T-helper 2 cell treated with Interferon-gamma antibody and Interleukin-4, amounts not matched to agents 5 μg/mL and 100 μg/mL, for 36 hours (primary cell): Measurements from ENCODE around the gene ZNF83.
"Not testable (repeated sequence)": the region's sequence is repeated elsewhere in the genome, so short reads cannot be mapped to it uniquely, and the experiment has no call there.

Experiments used
- DNase-seq: peaks from one replicate; pipeline ENCODE4 v3.0.0; 2021; ENCODE audit warnings: low spot score
- H3K27ac Mint-ChIP-seq: one replicate; pipeline ENCODE4 v1.8.0; 2021; ENCODE audit warnings: mild to moderate bottlenecking, mixed read lengths
- H3K27me3 Mint-ChIP-seq: one replicate; pipeline ENCODE4 v1.8.0; 2021; ENCODE audit warnings: low read depth, mixed read lengths
- H3K36me3 Mint-ChIP-seq: one replicate; pipeline ENCODE4 v1.8.0; 2021; ENCODE audit warnings: low read depth, mixed read lengths
- H3K4me1 Mint-ChIP-seq: one replicate; pipeline ENCODE4 v1.8.0; 2021; ENCODE audit warnings: low read depth, mixed read lengths
- H3K4me3 Mint-ChIP-seq: one replicate; pipeline ENCODE4 v1.8.0; 2022; ENCODE audit warnings: mild to moderate bottlenecking, moderate library complexity, mixed read lengths
- H3K9me3 Mint-ChIP-seq: one replicate; pipeline ENCODE4 v1.8.0; 2021; ENCODE audit warnings: mixed read lengths

Gene ZNF83

GRCh38 chr19:52660981-52661380 lies 22.8 kb upstream of the ZNF83 start:
- no peaks in the 10 kb centered on the region for H3K4me1 Mint-ChIP-seq
- no peak for DNase-seq
- peaks cover 90% of the 10 kb centered on the region for H3K36me3 Mint-ChIP-seq
- H3K4me3 Mint-ChIP-seq: no peak overlapping the region
- H3K27me3 Mint-ChIP-seq: no peaks in the 10 kb centered on the region
- no peak overlapping the region for H3K27ac Mint-ChIP-seq
- peaks cover 65% of the 10 kb centered on the region for H3K9me3 Mint-ChIP-seq

DNA sequence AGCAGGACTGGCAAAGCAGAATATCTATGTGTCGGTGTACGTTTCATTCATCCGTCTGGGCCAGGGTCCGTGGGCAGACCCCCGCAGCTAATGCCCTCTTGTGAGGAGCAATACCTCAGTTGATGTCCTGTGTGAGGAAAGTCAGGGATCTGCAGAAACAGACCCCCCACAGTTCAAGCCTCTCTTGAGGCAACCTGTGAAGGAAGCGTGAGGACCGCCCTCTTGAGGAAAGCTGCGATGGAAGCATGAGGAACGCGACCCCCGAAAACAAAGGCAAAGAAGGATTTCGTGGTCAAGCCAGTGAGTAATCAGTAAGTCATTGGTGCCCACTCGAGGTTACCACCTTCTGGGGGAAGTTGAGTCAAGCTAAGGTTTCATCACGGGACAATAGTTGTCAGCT lies 20.9 kb upstream of the ZNF83 start:
- H3K27ac Mint-ChIP-seq: no peak overlapping the region
- peaks cover 70% of the 10 kb centered on the region for H3K9me3 Mint-ChIP-seq
- no peak overlapping the region for H3K4me3 Mint-ChIP-seq
- no peak for DNase-seq
- no peaks in the 10 kb centered on the region for H3K4me1 Mint-ChIP-seq
- H3K36me3 Mint-ChIP-seq: peaks cover 91% of the 10 kb centered on the region
- H3K27me3 Mint-ChIP-seq: no peaks in the 10 kb centered on the region

- no peak for DNase-seq
- Mint-ChIP-seq H3K9me3 (peaks cover 75% of the 10 kb centered on the region), H3K4me1 (no peaks in the 10 kb centered on the region), H3K4me3 (no peak overlapping the region), H3K27ac (no peak overlapping the region), H3K36me3 (peaks cover 95% of the 10 kb centered on the region), H3K27me3 (no peaks in the 10 kb centered on the region)
Measured at GRCh38 chr19:52658595-52658994, 20.4 kb upstream of the ZNF83 start.

GRCh38 chr19:52653161-52653560 lies 15.0 kb upstream of the ZNF83 start:
- H3K36me3 Mint-ChIP-seq: peaks cover 90% of the 10 kb centered on the region
- peaks cover 80% of the 10 kb centered on the region for H3K9me3 Mint-ChIP-seq

DNA sequence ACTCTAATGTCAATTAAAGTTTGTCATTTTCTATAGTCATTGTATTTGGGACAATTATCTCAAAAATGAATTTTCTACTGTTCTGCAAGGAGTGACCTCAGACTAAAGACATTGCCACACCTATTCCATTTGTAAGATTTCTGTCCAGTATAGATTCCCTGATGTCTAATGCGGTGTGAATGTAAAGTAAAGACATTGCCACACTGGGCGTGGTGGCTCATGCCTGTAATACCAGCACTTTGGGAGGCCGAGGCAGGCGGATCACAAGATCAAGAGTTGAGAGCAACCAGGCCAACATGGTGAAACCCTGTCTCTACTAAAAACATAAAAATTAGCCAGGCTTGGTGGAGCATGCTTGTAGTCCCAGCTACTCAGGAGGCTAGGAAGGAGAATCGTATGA lies 13.8 kb upstream of the ZNF83 start:
- no peak for DNase-seq
- Mint-ChIP-seq H3K27ac (no peak overlapping the region), H3K9me3 (peaks cover 84% of the 10 kb centered on the region), H3K36me3 (peaks cover 90% of the 10 kb centered on the region), H3K27me3 (no peaks in the 10 kb centered on the region), H3K4me3 (no peak overlapping the region), H3K4me1 (no peaks in the 10 kb centered on the region)

More at GRCh38 chr19:52653161-52653560, 15.0 kb upstream of the ZNF83 start:
- DNase-seq: no peak
- no peak overlapping the region for H3K4me3 Mint-ChIP-seq
- H3K27ac Mint-ChIP-seq: no peak overlapping the region
- no peaks in the 10 kb centered on the region for H3K27me3 Mint-ChIP-seq
- no peaks in the 10 kb centered on the region for H3K4me1 Mint-ChIP-seq

GRCh38 chr19:52648336-52649016 lies 10.3 kb upstream of the ZNF83 start:
- Mint-ChIP-seq H3K9me3 (peaks cover 75% of the 10 kb centered on the region), H3K27me3 (no peaks in the 10 kb centered on the region), H3K36me3 (peaks cover 81% of the 10 kb centered on the region), H3K4me1 (no peaks in the 10 kb centered on the region), H3K27ac (no peak overlapping the region), H3K4me3 (no peak overlapping the region)
- no peak for DNase-seq

- Mint-ChIP-seq H3K4me1 (no peaks in the 10 kb centered on the region), H3K27ac (no peak overlapping the region), H3K27me3 (no peaks in the 10 kb centered on the region), H3K4me3 (no peak overlapping the region), H3K9me3 (peaks cover 62% of the 10 kb centered on the region), H3K36me3 (peaks cover 69% of the 10 kb centered on the region)
- no peak for DNase-seq
Measured at GRCh38 chr19:52646571-52647217, 8.5 kb upstream of the ZNF83 start.

- peaks cover 46% of the 10 kb centered on the region for H3K36me3 Mint-ChIP-seq
- H3K9me3 Mint-ChIP-seq: peaks cover 44% of the 10 kb centered on the region
- no peak for DNase-seq
- H3K27ac Mint-ChIP-seq: no peak overlapping the region
- peaks cover 9% of the 10 kb centered on the region for H3K4me1 Mint-ChIP-seq
- H3K4me3 Mint-ChIP-seq: no peak overlapping the region
- H3K27me3 Mint-ChIP-seq: no peaks in the 10 kb centered on the region
Measured at GRCh38 chr19:52640916-52641315, 2.8 kb upstream of the ZNF83 start.

DNA sequence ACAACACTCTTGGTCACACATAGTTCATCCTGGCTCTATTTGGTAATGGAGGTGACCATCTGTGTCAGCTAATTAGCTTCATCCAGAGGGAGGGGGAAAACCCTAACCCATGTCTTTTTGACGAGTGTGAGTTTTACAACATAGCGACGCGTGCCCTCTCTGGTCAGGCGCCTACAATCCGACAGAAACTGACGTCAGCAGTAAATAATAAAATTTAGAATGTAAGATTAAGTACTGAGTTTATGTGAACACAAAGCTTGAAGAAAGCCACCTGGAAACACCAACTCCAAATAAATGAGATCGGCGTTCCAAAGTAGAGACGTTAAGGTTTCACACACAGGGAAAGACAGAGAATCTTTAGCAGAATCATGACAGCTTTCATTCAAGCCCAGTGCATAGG lies 1.8 kb upstream of the ZNF83 start:
- Mint-ChIP-seq H3K4me1 (peaks cover 9% of the 10 kb centered on the region), H3K4me3 (peak overlapping the region; percentile 64), H3K27ac (no peak overlapping the region), H3K27me3 (no peaks in the 10 kb centered on the region), H3K9me3 (peaks cover 42% of the 10 kb centered on the region), H3K36me3 (peaks cover 49% of the 10 kb centered on the region)
- DNase-seq: no peak

DNA sequence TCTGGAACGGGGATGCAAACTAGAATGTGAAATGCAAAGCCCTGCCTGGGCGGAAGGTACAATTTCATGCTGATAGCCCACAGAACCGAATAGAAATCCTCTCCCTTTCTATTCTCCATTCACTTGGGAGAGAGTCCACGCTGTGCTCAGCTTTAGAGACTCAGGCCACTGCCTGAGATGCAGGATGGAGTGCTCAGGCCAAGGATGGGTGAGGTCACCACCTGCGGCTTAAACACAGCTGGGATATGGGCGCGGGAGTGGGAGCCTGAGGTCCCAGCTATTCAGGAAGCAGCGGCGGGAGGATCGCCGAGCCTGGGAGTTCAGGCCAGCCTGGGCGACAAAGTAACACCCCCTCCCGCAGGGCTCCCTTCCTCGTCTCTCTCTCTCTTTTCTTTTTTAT lies 446 bp upstream of the ZNF83 start:
- Mint-ChIP-seq H3K9me3 (peaks cover 33% of the 10 kb centered on the region), H3K27ac (no peak overlapping the region), H3K27me3 (no peaks in the 10 kb centered on the region), H3K4me3 (peak overlapping the region; percentile 99), H3K36me3 (peaks cover 46% of the 10 kb centered on the region), H3K4me1 (peaks cover 9% of the 10 kb centered on the region)
- no peak for DNase-seq

- Mint-ChIP-seq H3K27ac (no peak overlapping the region), H3K27me3 (no peaks in the 10 kb centered on the region), H3K4me1 (peaks cover 9% of the 10 kb centered on the region), H3K36me3 (peaks cover 58% of the 10 kb centered on the region), H3K9me3 (peaks cover 34% of the 10 kb centered on the region), H3K4me3 (peak overlapping the region; percentile 99)
- DNase-seq: no peak
Measured at GRCh38 chr19:52635786-52636570, 2.2 kb downstream of the ZNF83 start.

- not testable (repeated sequence) for H3K27ac Mint-ChIP-seq, DNase-seq, H3K4me3 Mint-ChIP-seq, H3K27me3 Mint-ChIP-seq, H3K4me1 Mint-ChIP-seq
- peaks cover 37% of the 10 kb centered on the region for H3K9me3 Mint-ChIP-seq
- H3K36me3 Mint-ChIP-seq: peaks cover 46% of the 10 kb centered on the region
Measured at GRCh38 chr19:52627441-52627840, 10.7 kb downstream of the ZNF83 start.

DNA sequence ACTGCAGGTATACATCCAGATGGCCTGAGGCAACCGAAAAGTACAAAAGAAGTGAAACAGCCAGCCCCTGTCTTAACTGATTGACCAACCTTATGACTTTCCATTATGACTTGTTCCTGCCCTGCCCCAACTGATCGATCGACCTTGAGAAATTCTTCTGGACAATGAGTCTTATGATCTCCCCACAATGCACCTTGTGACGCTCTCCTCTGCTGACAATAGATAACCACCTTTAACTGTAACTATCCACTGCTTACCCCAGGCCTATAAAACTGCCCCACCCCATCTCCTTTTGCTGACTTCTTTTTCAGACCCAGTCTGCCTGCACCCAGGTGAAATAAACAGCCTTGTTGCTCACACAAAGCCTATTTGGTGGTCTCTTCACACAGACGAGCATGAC lies 11.2 kb downstream of the ZNF83 start:
- H3K4me1 Mint-ChIP-seq: no peaks in the 10 kb centered on the region
- H3K27me3 Mint-ChIP-seq: no peaks in the 10 kb centered on the region
- H3K4me3 Mint-ChIP-seq: no peak overlapping the region
- peaks cover 41% of the 10 kb centered on the region for H3K36me3 Mint-ChIP-seq
- DNase-seq: no peak
- H3K9me3 Mint-ChIP-seq: peaks cover 43% of the 10 kb centered on the region
- no peak overlapping the region for H3K27ac Mint-ChIP-seq

GRCh38 chr19:52622261-52622660 lies 15.9 kb downstream of the ZNF83 start:
- Mint-ChIP-seq H3K36me3 (peaks cover 22% of the 10 kb centered on the region), H3K4me3 (no peak overlapping the region), H3K27me3 (no peaks in the 10 kb centered on the region), H3K4me1 (peaks cover 1% of the 10 kb centered on the region), H3K9me3 (peaks cover 39% of the 10 kb centered on the region), H3K27ac (no peak overlapping the region)
- DNase-seq: no peak
